B cell (primary cell): ENCODE data around the gene NDOR1. TPM values are rescaled to one million over a fixed set of nuclear protein-coding genes. Genes with fewer than 3 reads are reported as not detected.

Source experiments
- ATAC-seq: fragments of 200-7000 bp; cut with Tn5 transposase; one replicate; pipeline ENCODE4 v1.10.0; 2021; ENCODE audit warnings: low read depth, mild to moderate bottlenecking, moderate number of reproducible peaks, moderate library complexity
- CTCF ChIA-PET: fragments of 350-600 bp; sonication (Branson Sonifier 250); formaldehyde crosslinking; loops from one replicate; lab custom pipeline; 2021; ENCODE audit warnings: antibody characterized with exemption, inconsistent platforms; lab: Charles Lee
- POLR2A ChIA-PET: fragments of 350-600 bp; sonication (Branson Sonifier 250); formaldehyde crosslinking; loops from one replicate; lab custom pipeline; 2021; ENCODE audit warnings: antibody characterized with exemption; lab: Charles Lee
- DNase-seq: peaks from one replicate; pipeline ENCODE4 v3.0.0; 2013
- H2AFZ ChIP-seq: 2 replicates; pipeline ENCODE4 v1.6.1; 2012; ENCODE audit warnings: mild to moderate bottlenecking, low read depth, low read length; ENCODE audit not compliant: insufficient read depth, poor library complexity, severe bottlenecking
- H3K27ac ChIP-seq, 2 donors: 1 replicate in 1 of 2; 2 replicates in 1 of 2; pipeline ENCODE4 v1.5.1; 2012 to 2013; ENCODE audit warnings: low read length in 2 of 2, mild to moderate bottlenecking in 2 of 2, moderate library complexity in 1 of 2
- H3K27me3 ChIP-seq, 4 experiments: fragments of 200-600 bp in 1 of 4; sonication (generic) in 1 of 4; replicated peaks in 1 of 4; 1 replicate in 2 of 4; 2 replicates in 2 of 4; pipeline versions ENCODE4 v1.6.1 to v1.7.0; 2013 to 2016; ENCODE audit warnings: low read length in 3 of 4, mild to moderate bottlenecking in 2 of 4, mixed read lengths in 1 of 4, moderate library complexity in 1 of 4; ENCODE audit not compliant: insufficient read depth in 4 of 4, control insufficient read depth in 3 of 4; ENCODE audit errors: control extremely low read depth in 1 of 4
- H3K36me3 ChIP-seq, 2 experiments: replicated peaks in 1 of 2; 1 replicate in 1 of 2; 2 replicates in 1 of 2; pipeline versions ENCODE4 v1.6.1 to v1.7.1; 2013; ENCODE audit warnings: low read length in 1 of 2; ENCODE audit not compliant: insufficient read depth in 2 of 2, control insufficient read depth in 1 of 2; ENCODE audit errors: control extremely low read depth in 1 of 2, extremely low read depth in 1 of 2
- H3K4me1 ChIP-seq, 2 donors: fragments of 200-600 bp in 1 of 2; sonication (generic) in 1 of 2; 1 replicate in 1 of 2; 2 replicates in 1 of 2; pipeline versions ENCODE4 v1.5.1 to v1.6.1; 2013 to 2017; ENCODE audit warnings: low read length in 2 of 2; ENCODE audit not compliant: control insufficient read depth in 2 of 2, insufficient read depth in 2 of 2
- H3K4me2 ChIP-seq: replicated peaks from 2 replicates; pipeline ENCODE3; 2012; ENCODE audit warnings: mild to moderate bottlenecking, low read depth, low read length; ENCODE audit not compliant: poor library complexity, severe bottlenecking
- H3K4me3 ChIP-seq, 5 experiments: fragments of 200-600 bp in 1 of 5; sonication (generic) in 1 of 5; 1 replicate in 3 of 5; 2 replicates in 2 of 5; pipeline versions ENCODE4 v1.5.1 to v1.7.0; 2011 to 2016; ENCODE audit warnings: low read length in 4 of 5, mild to moderate bottlenecking in 4 of 5, low read depth in 2 of 5, control low read depth in 1 of 5, moderate library complexity in 1 of 5; ENCODE audit not compliant: insufficient read depth in 1 of 5; ENCODE audit errors: control extremely low read depth in 1 of 5, extremely low read depth in 1 of 5
- H3K79me2 ChIP-seq: fragments of 200-600 bp; sonication (generic); one replicate; pipeline ENCODE4 v1.6.0; 2016; ENCODE audit warnings: low read length; ENCODE audit not compliant: control insufficient read depth, insufficient read depth
- H3K9ac ChIP-seq: fragments of 200-600 bp; sonication (generic); 2 replicates; pipeline ENCODE4 v1.6.1; 2017; ENCODE audit warnings: mild to moderate bottlenecking, low read length, moderate library complexity
- H3K9me3 ChIP-seq, 3 donors: one replicate each; pipeline versions ENCODE4 v1.6.1 to v1.7.1; 2013; ENCODE audit warnings: low read length in 2 of 3; ENCODE audit not compliant: control insufficient read depth in 2 of 3, insufficient read depth in 1 of 3; ENCODE audit errors: control extremely low read depth in 1 of 3
- H4K20me1 ChIP-seq: 2 replicates; pipeline ENCODE4 v1.6.0; 2012; ENCODE audit warnings: mild to moderate bottlenecking, low read length; ENCODE audit not compliant: insufficient read depth, control insufficient read depth, poor library complexity, severe bottlenecking
- H3K27ac Mint-ChIP-seq: one replicate; pipeline ENCODE4 v1.8.0; 2021; ENCODE audit warnings: mixed read lengths
- H3K27me3 Mint-ChIP-seq: one replicate; pipeline ENCODE4 v1.8.0; 2021; ENCODE audit warnings: mixed read lengths
- H3K4me1 Mint-ChIP-seq: one replicate; pipeline ENCODE4 v1.8.0; 2021; ENCODE audit warnings: mixed read lengths
- H3K4me3 Mint-ChIP-seq: one replicate; pipeline ENCODE4 v1.8.0; 2021; ENCODE audit warnings: mixed read lengths
- H3K9me3 Mint-ChIP-seq: one replicate; pipeline ENCODE4 v1.8.0; 2022; ENCODE audit warnings: mixed read lengths; ENCODE audit not compliant: insufficient read depth
- EZH2 ChIP-seq: IDR thresholded peaks from 2 replicates; pipeline ENCODE4 v1.6.1; 2012; ENCODE audit warnings: borderline replicate concordance, low read depth, mild to moderate bottlenecking, moderate library complexity, low read length; ENCODE audit not compliant: insufficient read depth, poor library complexity, severe bottlenecking
- WGBS: methylation state at CpG from one replicate; pipeline ENCODE4 v1.1.5; 2013; ENCODE audit warnings: missing lambda C conversion rate; ENCODE audit not compliant: insufficient coverage; 5-methylcytosine and 5-hydroxymethylcytosine counted together
- intact Hi-C: fragments of 100-400 bp; cut with micrococcal nuclease; formaldehyde crosslinking; loops from one replicate; pipeline ENCODE4 v1.10.0; 2022
- polyA plus RNA-seq: library from polyadenylated mRNA; depleted of rRNA; stranded (reverse); fragments of >200 nt; gene quantifications from 2 replicates; pipeline ENCODE4 v1.2.3, GENCODE V29; 2012
- total RNA-seq, 2 donors: library from RNA; stranded (reverse); fragments of 120-200 nt in 1 of 2; gene quantifications; 1 replicate in 1 of 2; 2 replicates in 1 of 2; pipeline versions ENCODE4 v1.2.3 to v1.2.4, GENCODE V29; 2013 to 2022
- TF ChIP-seq, protein P1 (sequence below): fragments of 200-600 bp; IDR thresholded peaks from one replicate; pipeline ENCODE4 v1.8.0; 2022; ENCODE audit warnings: antibody characterized with exemption, mild to moderate bottlenecking

NDOR1 gene
- total and polyA plus RNA-seq, 2 donors (not counting 1 experiment from before 2014, with no cell fraction given) = 36.4 to 40.9 TPM

DNA sequence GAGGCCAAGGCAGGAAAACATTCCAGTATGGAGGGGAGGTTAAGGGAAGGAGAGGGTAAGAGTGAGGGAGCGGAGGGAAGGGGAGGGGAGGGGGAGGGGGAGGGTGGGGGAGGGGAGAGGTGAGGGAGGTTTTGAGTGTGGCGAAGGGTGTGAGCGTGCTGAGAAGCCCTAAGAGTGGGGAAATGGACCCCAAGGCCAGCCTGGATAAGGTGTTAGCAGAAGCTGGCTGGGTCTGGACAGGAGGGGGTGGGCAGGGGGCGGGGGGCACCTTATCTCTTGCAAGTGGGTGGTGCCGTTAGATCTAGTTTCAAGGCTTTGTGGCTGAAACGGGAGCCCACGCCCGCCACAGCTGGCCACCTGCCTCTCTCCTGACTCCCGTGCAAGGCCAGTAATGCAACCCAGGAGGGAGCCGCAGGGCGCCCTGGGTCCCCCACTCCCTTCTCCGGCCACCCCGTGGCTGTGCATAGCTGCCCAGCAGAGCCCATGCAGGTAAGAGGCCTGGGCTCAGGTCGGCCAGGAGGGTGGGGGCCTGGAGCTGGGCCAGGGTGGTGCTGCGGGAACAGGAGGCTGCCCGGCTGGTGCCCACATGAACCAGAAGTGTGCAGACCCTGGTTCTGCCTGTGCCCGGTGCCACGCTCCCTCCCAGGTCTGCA, 22.5 kb downstream of the NDOR1 start:
- H3K27me3 ChIP-seq = peaks cover 0 to 35% (median 2%) of the 10 kb centered on the region in 4 experiments
- intact Hi-C loops = loop anchor here (1.0 kb wide), 2 partner anchors 40 to 110 kb away; partner anchors contain the start of genes ANAPC2 and SSNA1
- no peaks in the 10 kb centered on the region for H3K36me3 ChIP-seq
- Mint-ChIP-seq H3K27me3 (peaks cover 4% of the 10 kb centered on the region), H3K4me3 (no peak overlapping the region), H3K4me1 (peaks cover 9% of the 10 kb centered on the region), H3K27ac (no peak overlapping the region), H3K9me3 (no peaks in the 10 kb centered on the region)
- 49% methylated on average over 17 of the region's 18 CpGs for WGBS
- POLR2A ChIA-PET = interaction anchor here (0.5 to 1.0 kb wide), 3 partner anchors 12 to 110 kb away, joined by 3 to 4 read pairs (median 3); partner anchors contain the start of gene TUBB4B
- H3K4me2 ChIP-seq = peak overlapping the region; percentile 16
- H3K79me2 ChIP-seq = no peaks in the 10 kb centered on the region
- CTCF ChIA-PET = interaction anchor here (0.7 to 7.0 kb wide), 17 partner anchors 11 to 199 kb away, joined by 3 to 76 read pairs (median 6); partner anchors contain the start of genes ANAPC2, DPP7, MAN1B1 and NPDC1
- no peak overlapping the region for H3K9ac ChIP-seq
- TF ChIP-seq EZH2 = no peak
- TF ChIP-seq, protein P1, sequence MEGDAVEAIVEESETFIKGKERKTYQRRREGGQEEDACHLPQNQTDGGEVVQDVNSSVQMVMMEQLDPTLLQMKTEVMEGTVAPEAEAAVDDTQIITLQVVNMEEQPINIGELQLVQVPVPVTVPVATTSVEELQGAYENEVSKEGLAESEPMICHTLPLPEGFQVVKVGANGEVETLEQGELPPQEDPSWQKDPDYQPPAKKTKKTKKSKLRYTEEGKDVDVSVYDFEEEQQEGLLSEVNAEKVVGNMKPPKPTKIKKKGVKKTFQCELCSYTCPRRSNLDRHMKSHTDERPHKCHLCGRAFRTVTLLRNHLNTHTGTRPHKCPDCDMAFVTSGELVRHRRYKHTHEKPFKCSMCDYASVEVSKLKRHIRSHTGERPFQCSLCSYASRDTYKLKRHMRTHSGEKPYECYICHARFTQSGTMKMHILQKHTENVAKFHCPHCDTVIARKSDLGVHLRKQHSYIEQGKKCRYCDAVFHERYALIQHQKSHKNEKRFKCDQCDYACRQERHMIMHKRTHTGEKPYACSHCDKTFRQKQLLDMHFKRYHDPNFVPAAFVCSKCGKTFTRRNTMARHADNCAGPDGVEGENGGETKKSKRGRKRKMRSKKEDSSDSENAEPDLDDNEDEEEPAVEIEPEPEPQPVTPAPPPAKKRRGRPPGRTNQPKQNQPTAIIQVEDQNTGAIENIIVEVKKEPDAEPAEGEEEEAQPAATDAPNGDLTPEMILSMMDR = peak; percentile 1
- DNase-seq (peak; percentile 29), ATAC-seq (no peak)
- peaks cover 8 to 21% of the 10 kb centered on the region in 2 donors for H3K4me1 ChIP-seq
- H3K27ac ChIP-seq = no peak overlapping the region
- no peaks in the 10 kb centered on the region for H3K9me3 ChIP-seq
- H2AFZ ChIP-seq = no peak overlapping the region
- H3K4me3 ChIP-seq = no peak overlapping the region
- no peaks in the 10 kb centered on the region for H4K20me1 ChIP-seq

DNA sequence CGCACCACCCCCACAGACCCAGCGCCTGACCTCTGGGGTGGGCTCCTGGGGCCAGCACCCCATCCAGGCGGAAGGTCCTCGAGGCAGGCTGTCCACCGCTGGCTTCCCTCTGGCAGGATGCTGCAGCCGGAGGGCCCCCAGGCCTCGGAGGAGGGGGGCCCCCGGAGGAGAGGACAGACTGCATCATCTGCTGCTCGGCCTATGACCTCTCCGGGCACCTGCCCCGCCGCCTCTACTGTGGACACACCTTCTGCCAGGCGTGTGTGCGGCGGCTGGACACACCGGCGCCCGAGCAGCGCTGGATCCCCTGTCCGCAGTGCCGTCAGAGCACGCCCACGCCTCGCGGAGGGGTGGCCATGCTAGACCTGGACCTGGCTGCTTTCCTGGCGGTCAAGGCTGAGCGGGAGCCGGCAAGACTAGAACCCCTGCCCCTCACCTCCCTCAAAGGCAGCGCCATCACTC, 23.0 kb downstream of the NDOR1 start:
- intact Hi-C loops = no loop called here
- TF ChIP-seq, protein P1 = no peak
- TF ChIP-seq EZH2 = no peak
- H3K4me3 ChIP-seq = no peak overlapping the region
- no peak overlapping the region for H2AFZ ChIP-seq
- H3K36me3 ChIP-seq = no peaks in the 10 kb centered on the region
- POLR2A ChIA-PET = interaction anchor here (0.5 to 0.6 kb wide), 2 partner anchors 11 to 110 kb away, joined by 3 to 4 read pairs; no protein-coding TSS in a partner anchor
- H3K4me2 ChIP-seq = no peak overlapping the region
- CTCF ChIA-PET = interaction anchor here (0.8 to 7.0 kb wide), 5 partner anchors 10 to 181 kb away, joined by 5 to 76 read pairs (median 7); partner anchors contain the start of genes ANAPC2, SSNA1 and TUBB4B
- H3K79me2 ChIP-seq = no peaks in the 10 kb centered on the region
- Mint-ChIP-seq H3K4me1 (peaks cover 7% of the 10 kb centered on the region), H3K4me3 (no peak overlapping the region), H3K27ac (no peak overlapping the region), H3K27me3 (peaks cover 4% of the 10 kb centered on the region), H3K9me3 (no peaks in the 10 kb centered on the region)
- peaks cover 8 to 19% of the 10 kb centered on the region in 2 donors for H3K4me1 ChIP-seq
- DNase-seq = no peak
- ATAC-seq = no peak
- 72% methylated on average over 26 of the region's 29 CpGs for WGBS
- H3K27me3 ChIP-seq = peaks cover 0 to 35% (median 2%) of the 10 kb centered on the region in 4 experiments
- H3K9ac ChIP-seq = no peak overlapping the region
- no peaks in the 10 kb centered on the region for H4K20me1 ChIP-seq
- H3K27ac ChIP-seq = no peak overlapping the region
- no peaks in the 10 kb centered on the region for H3K9me3 ChIP-seq
